CD14-positive monocyte (primary cell): Measurements from ENCODE around the gene PAXX. TPM values are rescaled to one million over a fixed set of nuclear protein-coding genes. Genes with fewer than 3 reads are reported as not detected.

Experiments used
- DNase-seq, 3 donors: peaks; one replicate each; pipeline ENCODE4 v3.0.0-alpha.2; 2011 to 2022
- H2AFZ ChIP-seq: 2 replicates; pipeline ENCODE4 v1.6.0; 2012; ENCODE audit warnings: mild to moderate bottlenecking, low read depth, low read length, inconsistent platforms; ENCODE audit not compliant: insufficient read depth, poor library complexity, severe bottlenecking
- H3K27ac ChIP-seq, 2 donors: 1 replicate in 1 of 2; 2 replicates in 1 of 2; pipeline ENCODE4 v1.5.1; 2012 to 2013; ENCODE audit warnings: low read length in 2 of 2, control low read depth in 1 of 2, inconsistent platforms in 1 of 2, low read depth in 1 of 2, mild to moderate bottlenecking in 1 of 2
- H3K27me3 ChIP-seq, 2 donors: one replicate each; pipeline versions ENCODE4 v1.6.0 to v1.6.1; 2011 to 2013; ENCODE audit warnings: low read length in 2 of 2; ENCODE audit not compliant: control insufficient read depth in 2 of 2, insufficient read depth in 2 of 2
- H3K36me3 ChIP-seq, 2 donors: replicated peaks in 1 of 2; 1 replicate in 1 of 2; 2 replicates in 1 of 2; pipeline versions ENCODE4 v1.5.1 to v1.6.1; 2012 to 2013; ENCODE audit warnings: low read length in 2 of 2, control low read depth in 1 of 2, inconsistent platforms in 1 of 2, mild to moderate bottlenecking in 1 of 2; ENCODE audit not compliant: insufficient read depth in 2 of 2, control insufficient read depth in 1 of 2
- H3K4me1 ChIP-seq, 2 donors: 1 replicate in 1 of 2; 2 replicates in 1 of 2; pipeline versions ENCODE4 v1.5.1 to v1.6.1; 2012 to 2013; ENCODE audit warnings: low read length in 2 of 2, control low read depth in 1 of 2, inconsistent platforms in 1 of 2, mild to moderate bottlenecking in 1 of 2, moderate library complexity in 1 of 2; ENCODE audit not compliant: insufficient read depth in 2 of 2, control insufficient read depth in 1 of 2
- H3K4me2 ChIP-seq: replicated peaks from 2 replicates; pipeline ENCODE3; 2012; ENCODE audit warnings: low read length, moderate library complexity, mild to moderate bottlenecking; ENCODE audit not compliant: poor library complexity, severe bottlenecking; ENCODE audit errors: extremely low read depth
- H3K4me3 ChIP-seq, 3 experiments: fragments of 200-600 bp in 1 of 3; sonication (generic) in 1 of 3; replicated peaks in 1 of 3; 1 replicate in 2 of 3; 2 replicates in 1 of 3; pipeline ENCODE4 v1.5.1; 2011 to 2013; ENCODE audit warnings: low read length in 3 of 3, mild to moderate bottlenecking in 3 of 3, control low read depth in 2 of 3, low read depth in 2 of 3, inconsistent platforms in 1 of 3, moderate library complexity in 1 of 3
- H3K79me2 ChIP-seq: 2 replicates; pipeline ENCODE4 v1.6.0; 2012; ENCODE audit warnings: mild to moderate bottlenecking, control low read depth, inconsistent platforms, low read length, moderate library complexity; ENCODE audit not compliant: insufficient read depth
- H3K9ac ChIP-seq: 2 replicates; pipeline ENCODE4 v1.6.0; 2017; ENCODE audit warnings: low read length, mild to moderate bottlenecking; ENCODE audit not compliant: insufficient read depth, poor library complexity, severe bottlenecking
- H3K9me3 ChIP-seq, 2 donors: replicated peaks in 1 of 2; 1 replicate in 1 of 2; 2 replicates in 1 of 2; pipeline versions ENCODE4 v1.5.1 to v1.6.1; 2012 to 2013; ENCODE audit warnings: low read length in 2 of 2, control low read depth in 1 of 2; ENCODE audit not compliant: control insufficient read depth in 1 of 2, insufficient read depth in 1 of 2
- H4K20me1 ChIP-seq: 2 replicates; pipeline ENCODE4 v1.6.0; 2012; ENCODE audit warnings: mild to moderate bottlenecking, low read length, control low read depth, moderate library complexity; ENCODE audit not compliant: insufficient read depth
- H3K27ac Mint-ChIP-seq, 7 donors: one replicate each; pipeline ENCODE4 v1.8.0; 2020; ENCODE audit warnings: mild to moderate bottlenecking in 7 of 7, mixed read lengths in 7 of 7, moderate library complexity in 6 of 7, inconsistent platforms in 2 of 7
- H3K27me3 Mint-ChIP-seq, 3 donors: one replicate each; pipeline ENCODE4 v1.8.0; 2021 to 2022; ENCODE audit warnings: low read depth in 3 of 3, mild to moderate bottlenecking in 3 of 3, mixed read lengths in 3 of 3, moderate library complexity in 3 of 3, inconsistent platforms in 1 of 3
- H3K36me3 Mint-ChIP-seq, 2 donors: one replicate each; pipeline ENCODE4 v1.8.0; 2020; ENCODE audit warnings: mixed read lengths in 2 of 2, inconsistent platforms in 1 of 2, mild to moderate bottlenecking in 1 of 2
- H3K4me1 Mint-ChIP-seq: one replicate; pipeline ENCODE4 v1.8.0; 2020; ENCODE audit warnings: mild to moderate bottlenecking, mixed read lengths
- H3K4me3 Mint-ChIP-seq, 2 donors: one replicate each; pipeline ENCODE4 v1.8.0; 2020; ENCODE audit warnings: mild to moderate bottlenecking in 2 of 2, mixed read lengths in 2 of 2, moderate library complexity in 1 of 2
- H3K9me3 Mint-ChIP-seq, 7 donors: one replicate each; pipeline ENCODE4 v1.8.0; 2020 to 2022; ENCODE audit warnings: mixed read lengths in 7 of 7, mild to moderate bottlenecking in 6 of 7, moderate library complexity in 6 of 7, inconsistent platforms in 2 of 7
- CTCF ChIP-seq: fragments of 200-600 bp; IDR thresholded peaks from one replicate; pipeline ENCODE4 v1.8.0; 2022; ENCODE audit warnings: antibody characterized with exemption, mild to moderate bottlenecking
- WGBS: methylation state at CpG from one replicate; pipeline ENCODE4 v1.1.5; 2013; ENCODE audit warnings: missing lambda C conversion rate; ENCODE audit not compliant: insufficient coverage; 5-methylcytosine and 5-hydroxymethylcytosine counted together
- intact Hi-C, 2 donors: fragments of 100-400 bp; cut with micrococcal nuclease; formaldehyde crosslinking; loops; one replicate each; pipeline versions ENCODE4 v1.15.0 to v1.15.1; 2023
- polyA plus RNA-seq, 3 donors: library from polyadenylated mRNA; depleted of rRNA in 1 of 3; unstranded in 2 of 3; stranded (reverse) in 1 of 3; fragments of 300-500 nt in 2 of 3; fragments of >200 nt in 1 of 3; fragmentation: Illumina TruSeq in 2 of 3; gene quantifications; 1 replicate in 2 of 3; 2 replicates in 1 of 3; pipeline ENCODE4 v1.2.3, GENCODE V29; 2012 to 2021

Gene PAXX
- polyA plus RNA-seq, 3 donors: 35.3 to 92.9 (median 40.7) TPM

- no peak for TF ChIP-seq CTCF
- no peaks in the 10 kb centered on the region for H3K36me3 ChIP-seq
- H3K4me1 Mint-ChIP-seq: no peaks in the 10 kb centered on the region
- H3K4me2 ChIP-seq: no peak overlapping the region
- no peak overlapping the region for H3K27ac ChIP-seq
- no peaks in the 10 kb centered on the region for H3K36me3 Mint-ChIP-seq
- DNase-seq: no peak
- H3K4me1 ChIP-seq: no peaks in the 10 kb centered on the region
- H3K27me3 Mint-ChIP-seq: peaks cover 0 to 8% (median 2%) of the 10 kb centered on the region in 3 donors
- no peaks in the 10 kb centered on the region for H4K20me1 ChIP-seq
- no peaks in the 10 kb centered on the region for H3K9me3 ChIP-seq
- H3K9me3 Mint-ChIP-seq: peaks cover 0 to 5% (median 3%) of the 10 kb centered on the region in 7 donors
- no peak overlapping the region for H2AFZ ChIP-seq
- no peaks in the 10 kb centered on the region for H3K79me2 ChIP-seq
- 95% methylated on average over 3 of the region's 4 CpGs for WGBS
- no peak overlapping the region for H3K27ac Mint-ChIP-seq
- intact Hi-C loops: no loop called here
- H3K4me3 Mint-ChIP-seq: no peak overlapping the region
- H3K4me3 ChIP-seq: no peak overlapping the region
- H3K27me3 ChIP-seq: no peaks in the 10 kb centered on the region
- no peak overlapping the region for H3K9ac ChIP-seq
Observed at GRCh38 chr9:136956604-136957003, 35.6 kb upstream of the PAXX start.

- H3K4me3 Mint-ChIP-seq: no peak overlapping the region
- 100% methylated on average over 1 of the region's 1 CpG for WGBS
Observed at GRCh38 chr9:136957461-136957860, 34.8 kb upstream of the PAXX start.

More at GRCh38 chr9:136957461-136957860, 34.8 kb upstream of the PAXX start:
- Histone ChIP-seq H3K27ac (no peak overlapping the region), H3K27me3 (no peaks in the 10 kb centered on the region), H3K36me3 (no peaks in the 10 kb centered on the region), H3K4me2 (no peak overlapping the region), H2AFZ (no peak overlapping the region), H3K4me3 (no peak overlapping the region), H3K79me2 (no peaks in the 10 kb centered on the region), H3K4me1 (no peaks in the 10 kb centered on the region), H3K9ac (no peak overlapping the region), H3K9me3 (no peaks in the 10 kb centered on the region), H4K20me1 (no peaks in the 10 kb centered on the region)
- Mint-ChIP-seq H3K9me3 (peaks cover 0 to 5% (median 3%) of the 10 kb centered on the region in 7 donors), H3K4me1 (no peaks in the 10 kb centered on the region), H3K36me3 (no peaks in the 10 kb centered on the region), H3K27me3 (peaks cover 0 to 8% (median 2%) of the 10 kb centered on the region in 3 donors), H3K27ac (no peak overlapping the region)
- no peak for DNase-seq
- intact Hi-C loops: no loop called here
- no peak for TF ChIP-seq CTCF
